GM23338 (cell line): ENCODE data around the gene UPF1. TPM values are rescaled to one million over a fixed set of nuclear protein-coding genes. Genes with fewer than 3 reads are reported as not detected.

Source experiments
- ATAC-seq: fragments of 200-7000 bp; cut with Tn5 transposase; 3 replicates; pipeline ENCODE4 v1.9.1; 2020
- DNase-seq: peaks from one replicate; pipeline ENCODE4 v3.0.0-alpha.2; 2015; ENCODE audit warnings: low spot score
- H2AFZ ChIP-seq: fragments of 200-600 bp; sonication (generic); 2 replicates; pipeline ENCODE4 v1.8.0; 2016; ENCODE audit warnings: antibody characterized with exemption, mild to moderate bottlenecking, moderate library complexity
- H3F3A ChIP-seq: fragments of 200-600 bp; sonication (generic); replicated peaks from 2 replicates; pipeline ENCODE4 v1.8.0; 2017; ENCODE audit warnings: antibody characterized with exemption, mixed run types, low read depth
- H3K27ac ChIP-seq: fragments of 200-600 bp; sonication (generic); 2 replicates; pipeline ENCODE4 v1.6.1; 2016; ENCODE audit warnings: low read depth
- H3K27me3 ChIP-seq: fragments of 200-600 bp; sonication (generic); 2 replicates; pipeline ENCODE4 v1.8.0; 2016; ENCODE audit warnings: mild to moderate bottlenecking, mixed run types, moderate library complexity; ENCODE audit not compliant: insufficient read depth
- H3K36me3 ChIP-seq: fragments of 200-600 bp; sonication (generic); 2 replicates; pipeline ENCODE4 v1.8.0; 2016; ENCODE audit warnings: mild to moderate bottlenecking; ENCODE audit not compliant: insufficient read depth
- H3K4me1 ChIP-seq: fragments of 200-600 bp; sonication (generic); 2 replicates; pipeline ENCODE4 v1.8.0; 2016; ENCODE audit warnings: mild to moderate bottlenecking, moderate library complexity; ENCODE audit not compliant: insufficient read depth
- H3K4me2 ChIP-seq: fragments of 200-600 bp; sonication (generic); 2 replicates; pipeline ENCODE4 v1.7.1; 2017; ENCODE audit warnings: mixed run types
- H3K4me3 ChIP-seq: fragments of 200-600 bp; sonication (generic); 2 replicates; pipeline ENCODE4 v1.6.1; 2016; ENCODE audit warnings: mixed run types
- H3K79me2 ChIP-seq: fragments of 200-600 bp; sonication (generic); replicated peaks from 2 replicates; pipeline ENCODE4 v1.8.0; 2017; ENCODE audit warnings: mild to moderate bottlenecking; ENCODE audit not compliant: insufficient read depth
- H3K9me2 ChIP-seq: fragments of 200-600 bp; sonication (generic); 2 replicates; pipeline ENCODE4 v1.8.0; 2017; ENCODE audit not compliant: insufficient read depth
- H4K20me1 ChIP-seq: fragments of 200-600 bp; sonication (generic); replicated peaks from 2 replicates; pipeline ENCODE4 v1.8.0; 2017; ENCODE audit warnings: mild to moderate bottlenecking; ENCODE audit not compliant: insufficient read depth
- H3K27ac Mint-ChIP-seq: 2 replicates; pipeline ENCODE4 v1.8.0; 2020; ENCODE audit warnings: inconsistent platforms, mild to moderate bottlenecking, moderate library complexity, mixed read lengths
- H3K27me3 Mint-ChIP-seq: 3 replicates; pipeline ENCODE4 v1.8.0; 2022; ENCODE audit warnings: low read depth, mild to moderate bottlenecking, moderate library complexity, mixed read lengths, inconsistent platforms; ENCODE audit not compliant: insufficient read depth, poor library complexity
- H3K36me3 Mint-ChIP-seq: 3 replicates; pipeline ENCODE4 v1.8.0; 2021; ENCODE audit warnings: low read depth, mild to moderate bottlenecking, inconsistent platforms, moderate library complexity, mixed read lengths
- H3K4me1 Mint-ChIP-seq: 3 replicates; pipeline ENCODE4 v1.8.0; 2020; ENCODE audit warnings: mild to moderate bottlenecking, inconsistent platforms, mixed read lengths
- H3K4me3 Mint-ChIP-seq: 3 replicates; pipeline ENCODE4 v1.8.0; 2021; ENCODE audit warnings: moderate library complexity, mild to moderate bottlenecking, inconsistent platforms, mixed read lengths
- H3K9me3 Mint-ChIP-seq: 3 replicates; pipeline ENCODE4 v1.8.0; 2020; ENCODE audit warnings: moderate library complexity, mild to moderate bottlenecking, inconsistent platforms, mixed read lengths
- CREB1 ChIP-seq: fragments of 250-450 bp; sonication (Bioruptor Pico); IDR thresholded peaks from 2 replicates; pipeline ENCODE4 v1.5.0; 2020; ENCODE audit warnings: low read depth, mild to moderate bottlenecking, moderate library complexity
- CTCF ChIP-seq, 2 experiments: fragments of 200-600 bp in 1 of 2; sonication (generic) in 1 of 2; conservative IDR thresholded peaks; 2 replicates each; pipeline versions ENCODE4 v1.5.1 to v1.6.1; 2016 to 2017; ENCODE audit warnings: antibody characterized with exemption in 2 of 2, low read depth in 2 of 2, mild to moderate bottlenecking in 2 of 2, moderate library complexity in 1 of 2
- EZH2phosphoT487 ChIP-seq: fragments of 200-600 bp; sonication (generic); IDR thresholded peaks from one replicate; pipeline ENCODE4 v1.8.1; 2018; ENCODE audit warnings: antibody characterized with exemption; ENCODE audit not compliant: unreplicated experiment
- JUNB ChIP-seq: IDR thresholded peaks from one replicate; pipeline ENCODE4 v1.6.1; 2016; ENCODE audit warnings: antibody characterized with exemption; ENCODE audit not compliant: unreplicated experiment
- NANOG ChIP-seq: IDR thresholded peaks from 2 replicates; pipeline ENCODE4 v1.6.1; 2016; ENCODE audit warnings: antibody characterized with exemption, borderline replicate concordance
- STAT1 ChIP-seq: IDR thresholded peaks from one replicate; pipeline ENCODE4 v1.6.1; 2016; ENCODE audit warnings: antibody characterized with exemption; ENCODE audit not compliant: unreplicated experiment
- ZNF331 ChIP-seq: fragments of 250-450 bp; sonication (Bioruptor Pico); IDR thresholded peaks from 2 replicates; pipeline ENCODE4 v1.5.0; 2020; ENCODE audit warnings: low read depth, mild to moderate bottlenecking, moderate library complexity
- polyA plus RNA-seq: library from polyadenylated mRNA; unstranded; fragments of >200 nt; fragmentation: Nextera tagmentation; extraction: Ambion mirVana; gene quantifications from 2 replicates; pipeline ENCODE4 v1.2.1, GENCODE V29; 2016
- total RNA-seq: library from RNA; depleted of rRNA; stranded (reverse); fragments of >200 nt; shearing (Covaris generic); gene quantifications from 2 replicates; pipeline ENCODE4 v1.2.3, GENCODE V29; 2014
- TF ChIP-seq, protein P1 (sequence below): IDR thresholded peaks from one replicate; pipeline ENCODE4 v1.6.1; 2018; ENCODE audit warnings: antibody characterized with exemption; ENCODE audit not compliant: unreplicated experiment
- TF ChIP-seq, protein P2 (sequence below): IDR thresholded peaks from 2 replicates; pipeline ENCODE4 v1.6.1; 2016; ENCODE audit warnings: antibody characterized with exemption

Gene UPF1
- total and polyA plus RNA-seq, 2 experiments from 2014 or later, result 13.8 to 138 TPM

- TF ChIP-seq, protein P1, sequence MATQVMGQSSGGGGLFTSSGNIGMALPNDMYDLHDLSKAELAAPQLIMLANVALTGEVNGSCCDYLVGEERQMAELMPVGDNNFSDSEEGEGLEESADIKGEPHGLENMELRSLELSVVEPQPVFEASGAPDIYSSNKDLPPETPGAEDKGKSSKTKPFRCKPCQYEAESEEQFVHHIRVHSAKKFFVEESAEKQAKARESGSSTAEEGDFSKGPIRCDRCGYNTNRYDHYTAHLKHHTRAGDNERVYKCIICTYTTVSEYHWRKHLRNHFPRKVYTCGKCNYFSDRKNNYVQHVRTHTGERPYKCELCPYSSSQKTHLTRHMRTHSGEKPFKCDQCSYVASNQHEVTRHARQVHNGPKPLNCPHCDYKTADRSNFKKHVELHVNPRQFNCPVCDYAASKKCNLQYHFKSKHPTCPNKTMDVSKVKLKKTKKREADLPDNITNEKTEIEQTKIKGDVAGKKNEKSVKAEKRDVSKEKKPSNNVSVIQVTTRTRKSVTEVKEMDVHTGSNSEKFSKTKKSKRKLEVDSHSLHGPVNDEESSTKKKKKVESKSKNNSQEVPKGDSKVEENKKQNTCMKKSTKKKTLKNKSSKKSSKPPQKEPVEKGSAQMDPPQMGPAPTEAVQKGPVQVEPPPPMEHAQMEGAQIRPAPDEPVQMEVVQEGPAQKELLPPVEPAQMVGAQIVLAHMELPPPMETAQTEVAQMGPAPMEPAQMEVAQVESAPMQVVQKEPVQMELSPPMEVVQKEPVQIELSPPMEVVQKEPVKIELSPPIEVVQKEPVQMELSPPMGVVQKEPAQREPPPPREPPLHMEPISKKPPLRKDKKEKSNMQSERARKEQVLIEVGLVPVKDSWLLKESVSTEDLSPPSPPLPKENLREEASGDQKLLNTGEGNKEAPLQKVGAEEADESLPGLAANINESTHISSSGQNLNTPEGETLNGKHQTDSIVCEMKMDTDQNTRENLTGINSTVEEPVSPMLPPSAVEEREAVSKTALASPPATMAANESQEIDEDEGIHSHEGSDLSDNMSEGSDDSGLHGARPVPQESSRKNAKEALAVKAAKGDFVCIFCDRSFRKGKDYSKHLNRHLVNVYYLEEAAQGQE, result no peak
These were observed 40.5 kb upstream of the UPF1 start (continued) for GRCh38 chr19:18791315-18791678.

DNA sequence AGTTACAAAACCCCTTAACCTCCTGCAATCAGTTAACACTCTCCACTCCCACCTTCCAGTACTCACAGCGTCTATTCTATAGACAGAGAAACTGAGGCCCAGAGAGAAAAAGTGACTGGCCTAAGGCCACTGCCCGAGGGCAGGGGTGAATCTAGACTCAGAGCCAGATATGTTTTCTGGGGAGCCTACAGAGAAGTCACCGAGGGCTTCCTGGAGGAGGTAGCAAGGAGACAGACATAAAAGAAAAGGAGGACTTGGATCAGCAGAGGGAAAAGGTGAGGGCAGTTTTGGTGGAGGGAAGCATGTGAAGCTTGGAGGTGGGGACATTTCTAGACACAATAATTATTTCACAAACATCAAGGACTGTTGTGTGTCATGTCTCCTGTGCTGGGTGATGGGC lies 39.1 kb upstream of the UPF1 start:
- Mint-ChIP-seq H3K9me3 (peaks cover 5% of the 10 kb centered on the region), H3K27ac (no peak overlapping the region), H3K4me3 (no peak overlapping the region; the same call in 2 of the 3 replicates), H3K4me1 (peaks cover 7% of the 10 kb centered on the region), H3K27me3 (peaks cover 82% of the 10 kb centered on the region), H3K36me3 (no peaks in the 10 kb centered on the region; the same call in 2 of the 3 replicates)
- Histone ChIP-seq H2AFZ (no peak overlapping the region), H3K79me2 (no peaks in the 10 kb centered on the region), H4K20me1 (peaks cover 11% of the 10 kb centered on the region), H3K27me3 (peaks cover 100% of the 10 kb centered on the region), H3K36me3 (no peaks in the 10 kb centered on the region), H3K4me2 (no peak overlapping the region), H3K4me1 (peaks cover 9% of the 10 kb centered on the region; the same call in 1 of the 2 replicates), H3K27ac (no peak overlapping the region), H3F3A (0 out of 2 replicates have a peak, but pooled peaks cover 2% of the 10 kb centered on the region), H3K9me2 (no peaks in the 10 kb centered on the region), H3K4me3 (no peak overlapping the region)
- TF ChIP-seq JUNB, result no peak
- TF ChIP-seq, protein P2, sequence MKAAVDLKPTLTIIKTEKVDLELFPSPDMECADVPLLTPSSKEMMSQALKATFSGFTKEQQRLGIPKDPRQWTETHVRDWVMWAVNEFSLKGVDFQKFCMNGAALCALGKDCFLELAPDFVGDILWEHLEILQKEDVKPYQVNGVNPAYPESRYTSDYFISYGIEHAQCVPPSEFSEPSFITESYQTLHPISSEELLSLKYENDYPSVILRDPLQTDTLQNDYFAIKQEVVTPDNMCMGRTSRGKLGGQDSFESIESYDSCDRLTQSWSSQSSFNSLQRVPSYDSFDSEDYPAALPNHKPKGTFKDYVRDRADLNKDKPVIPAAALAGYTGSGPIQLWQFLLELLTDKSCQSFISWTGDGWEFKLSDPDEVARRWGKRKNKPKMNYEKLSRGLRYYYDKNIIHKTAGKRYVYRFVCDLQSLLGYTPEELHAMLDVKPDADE, result no peak
- no peak for TF ChIP-seq CREB1 (CRISPR knock-in tag)
- no peak for TF ChIP-seq ZNF331 (CRISPR knock-in tag)
- no peak for TF ChIP-seq STAT1
- no peak for TF ChIP-seq NANOG
- TF ChIP-seq, protein P1, result no peak
- no peak for TF ChIP-seq EZH2phosphoT487
- no peak for TF ChIP-seq CTCF (conservative IDR thresholded peaks at IDR 0.05; ENCODE audit: low read depth in 2 of 2)
- ATAC-seq, result no peak
- DNase-seq, result no peak
